ENCODE measurements around the gene CACNA1D.

Gene CACNA1D

GRCh38 chr3:53739966-53740365, 245.6 kb downstream of the CACNA1D start:
- 85% methylated on average over 4 of the region's 4 CpGs for WGBS
- H3K79me1 ChIP-seq (replicated peaks; ENCODE audit: low read length, poor library complexity, severe bottlenecking), result no peaks in the 10 kb centered on the region
- no peak overlapping the region for H2BK5ac ChIP-seq (ENCODE audit: low read depth, low read length, poor library complexity, severe bottlenecking)
- H3K4me1 ChIP-seq (ENCODE audit: control insufficient read depth, insufficient read depth, low read depth, low read length), result peaks cover 3% of the 10 kb centered on the region
- no peak overlapping the region for H3K4me2 ChIP-seq (ENCODE audit: low read length, poor library complexity, severe bottlenecking)
- H2BK12ac ChIP-seq (ENCODE audit: low read length in 2 of 2), result no peak overlapping the region
- H3K9ac ChIP-seq (ENCODE audit: low read length), result no peak overlapping the region
- H3K18ac ChIP-seq (ENCODE audit: low read depth in 1 of 2, low read length in 2 of 2), result no peak overlapping the region
- H3K4ac ChIP-seq (ENCODE audit: low read depth in 1 of 2, low read length in 2 of 2), result no peak overlapping the region
- no peak overlapping the region for H4K8ac ChIP-seq (ENCODE audit: low read length)
- H3K4me3 ChIP-seq (ENCODE audit: insufficient read depth in 1 of 2, low read depth in 1 of 2, low read length in 2 of 2), result no peak overlapping the region
- H3K36me3 ChIP-seq (ENCODE audit: control insufficient read depth in 1 of 2, insufficient read depth in 2 of 2, low read depth in 1 of 2, low read length in 2 of 2), result no peaks in the 10 kb centered on the region
- no peak overlapping the region for H2BK120ac ChIP-seq (ENCODE audit: low read depth, low read length)
- no peak overlapping the region for H2BK15ac ChIP-seq (ENCODE audit: low read depth, poor library complexity, severe bottlenecking)
- H3K27ac ChIP-seq (ENCODE audit: low read length, poor library complexity, severe bottlenecking), result no peak overlapping the region
- no peaks in the 10 kb centered on the region for H3K9me3 ChIP-seq (ENCODE audit: control insufficient read depth, low read length)
- H2AK5ac ChIP-seq (ENCODE audit: low read length, severe bottlenecking), result no peak overlapping the region
- H3K27me3 ChIP-seq (ENCODE audit: control insufficient read depth in 1 of 2, insufficient read depth in 1 of 2, low read length in 2 of 2), result peaks cover 17 to 29% of the 10 kb centered on the region in 2 experiments
- no peak overlapping the region for H2AFZ ChIP-seq (ENCODE audit: low read depth, low read length)
- H4K91ac ChIP-seq (ENCODE audit: low read length), result no peak overlapping the region
- H3K23ac ChIP-seq (ENCODE audit: low read length in 2 of 2), result no peak overlapping the region
- DNase-seq, result no peak
- no peak overlapping the region for H3K14ac ChIP-seq (ENCODE audit: low read length in 2 of 2)

GRCh38 chr3:53740956-53741355, 246.5 kb downstream of the CACNA1D start:
- no peak overlapping the region for H2AFZ ChIP-seq (ENCODE audit: low read depth, low read length)
- no peak overlapping the region for H2BK5ac ChIP-seq (ENCODE audit: low read depth, low read length, poor library complexity, severe bottlenecking)
- no peaks in the 10 kb centered on the region for H3K36me3 ChIP-seq (ENCODE audit: control insufficient read depth in 1 of 2, insufficient read depth in 2 of 2, low read depth in 1 of 2, low read length in 2 of 2)
- no peak overlapping the region for H3K14ac ChIP-seq (ENCODE audit: low read length in 2 of 2)
- DNase-seq, result no peak
- no peak overlapping the region for H2BK15ac ChIP-seq (ENCODE audit: low read depth, poor library complexity, severe bottlenecking)
- H3K27me3 ChIP-seq (ENCODE audit: control insufficient read depth in 1 of 2, insufficient read depth in 1 of 2, low read length in 2 of 2), result peaks cover 11 to 24% of the 10 kb centered on the region in 2 experiments
- H3K9me3 ChIP-seq (ENCODE audit: control insufficient read depth, low read length), result no peaks in the 10 kb centered on the region
- H3K27ac ChIP-seq (ENCODE audit: low read length, poor library complexity, severe bottlenecking), result no peak overlapping the region
- no peaks in the 10 kb centered on the region for H3K79me1 ChIP-seq (replicated peaks; ENCODE audit: low read length, poor library complexity, severe bottlenecking)
- no peak overlapping the region for H3K4ac ChIP-seq (ENCODE audit: low read depth in 1 of 2, low read length in 2 of 2)
- no peak overlapping the region for H3K9ac ChIP-seq (ENCODE audit: low read length)
- H3K18ac ChIP-seq (ENCODE audit: low read depth in 1 of 2, low read length in 2 of 2), result no peak overlapping the region
- H2AK5ac ChIP-seq (ENCODE audit: low read length, severe bottlenecking), result no peak overlapping the region
- no peak overlapping the region for H3K23ac ChIP-seq (ENCODE audit: low read length in 2 of 2)
- H3K4me3 ChIP-seq (ENCODE audit: insufficient read depth in 1 of 2, low read depth in 1 of 2, low read length in 2 of 2), result no peak overlapping the region
- WGBS, result 76% methylated on average over 4 of the region's 4 CpGs
- H2BK12ac ChIP-seq (ENCODE audit: low read length in 2 of 2), result no peak overlapping the region
- peaks cover 3% of the 10 kb centered on the region for H3K4me1 ChIP-seq (ENCODE audit: control insufficient read depth, insufficient read depth, low read depth, low read length)
- H4K91ac ChIP-seq (ENCODE audit: low read length), result peak overlapping the region; percentile 47
- H4K8ac ChIP-seq (ENCODE audit: low read length), result no peak overlapping the region
- H2BK120ac ChIP-seq (ENCODE audit: low read depth, low read length), result no peak overlapping the region
- H3K4me2 ChIP-seq (ENCODE audit: low read length, poor library complexity, severe bottlenecking), result peak overlapping the region; percentile 32

- H2AFZ ChIP-seq (ENCODE audit: low read depth, low read length), result no peak overlapping the region
- H4K91ac ChIP-seq (ENCODE audit: low read length), result no peak overlapping the region
- H3K23ac ChIP-seq (ENCODE audit: low read length in 2 of 2), result no peak overlapping the region
- 37% methylated on average over 8 of the region's 8 CpGs for WGBS
- H3K9me3 ChIP-seq (ENCODE audit: control insufficient read depth, low read length), result peaks cover 2% of the 10 kb centered on the region
- H3K14ac ChIP-seq (ENCODE audit: low read length in 2 of 2), result no peak overlapping the region
- H3K4ac ChIP-seq (ENCODE audit: low read depth in 1 of 2, low read length in 2 of 2), result no peak overlapping the region
- no peaks in the 10 kb centered on the region for H3K79me1 ChIP-seq (replicated peaks; ENCODE audit: low read length, poor library complexity, severe bottlenecking)
- no peak overlapping the region for H3K18ac ChIP-seq (ENCODE audit: low read depth in 1 of 2, low read length in 2 of 2)
- no peak overlapping the region for H3K27ac ChIP-seq (ENCODE audit: low read length, poor library complexity, severe bottlenecking)
- H2BK5ac ChIP-seq (ENCODE audit: low read depth, low read length, poor library complexity, severe bottlenecking), result no peak overlapping the region
- peaks cover 24 to 26% of the 10 kb centered on the region in 2 experiments for H3K27me3 ChIP-seq (ENCODE audit: control insufficient read depth in 1 of 2, insufficient read depth in 1 of 2, low read length in 2 of 2)
- H3K36me3 ChIP-seq (ENCODE audit: control insufficient read depth in 1 of 2, insufficient read depth in 2 of 2, low read depth in 1 of 2, low read length in 2 of 2), result no peaks in the 10 kb centered on the region
- no peak overlapping the region for H2BK120ac ChIP-seq (ENCODE audit: low read depth, low read length)
- H2AK5ac ChIP-seq (ENCODE audit: low read length, severe bottlenecking), result no peak overlapping the region
- H2BK12ac ChIP-seq (ENCODE audit: low read length in 2 of 2), result no peak overlapping the region
- no peak overlapping the region for H3K4me3 ChIP-seq (ENCODE audit: insufficient read depth in 1 of 2, low read depth in 1 of 2, low read length in 2 of 2)
- DNase-seq, result no peak
- no peak overlapping the region for H3K9ac ChIP-seq (ENCODE audit: low read length)
- no peak overlapping the region for H2BK15ac ChIP-seq (ENCODE audit: low read depth, poor library complexity, severe bottlenecking)
- H3K4me1 ChIP-seq (ENCODE audit: control insufficient read depth, insufficient read depth, low read depth, low read length), result peaks cover 3% of the 10 kb centered on the region
- no peak overlapping the region for H3K4me2 ChIP-seq (ENCODE audit: low read length, poor library complexity, severe bottlenecking)
- no peak overlapping the region for H4K8ac ChIP-seq (ENCODE audit: low read length)
These were observed 249.9 kb downstream of the CACNA1D start for GRCh38 chr3:53744351-53744750.

GRCh38 chr3:53747559-53747958, 253.1 kb downstream of the CACNA1D start:
- no peak overlapping the region for H2AFZ ChIP-seq (ENCODE audit: low read depth, low read length)
- H3K4me2 ChIP-seq (ENCODE audit: low read length, poor library complexity, severe bottlenecking), result no peak overlapping the region
- WGBS, result 93% methylated on average over 4 of the region's 4 CpGs
- H2BK15ac ChIP-seq (ENCODE audit: low read depth, poor library complexity, severe bottlenecking), result no peak overlapping the region
- H3K27ac ChIP-seq (ENCODE audit: low read length, poor library complexity, severe bottlenecking), result no peak overlapping the region
- no peaks in the 10 kb centered on the region for H3K4me1 ChIP-seq (ENCODE audit: control insufficient read depth, insufficient read depth, low read depth, low read length)
- H3K14ac ChIP-seq (ENCODE audit: low read length in 2 of 2), result no peak overlapping the region
- no peak overlapping the region for H2BK120ac ChIP-seq (ENCODE audit: low read depth, low read length)
- H3K23ac ChIP-seq (ENCODE audit: low read length in 2 of 2), result no peak overlapping the region
- H2BK12ac ChIP-seq (ENCODE audit: low read length in 2 of 2), result no peak overlapping the region
- H3K79me1 ChIP-seq (replicated peaks; ENCODE audit: low read length, poor library complexity, severe bottlenecking), result no peaks in the 10 kb centered on the region
- H3K27me3 ChIP-seq (ENCODE audit: control insufficient read depth in 1 of 2, insufficient read depth in 1 of 2, low read length in 2 of 2), result peaks cover 15 to 36% of the 10 kb centered on the region in 2 experiments
- H3K4me3 ChIP-seq (ENCODE audit: insufficient read depth in 1 of 2, low read depth in 1 of 2, low read length in 2 of 2), result no peak overlapping the region
- no peaks in the 10 kb centered on the region for H3K36me3 ChIP-seq (ENCODE audit: control insufficient read depth in 1 of 2, insufficient read depth in 2 of 2, low read depth in 1 of 2, low read length in 2 of 2)
- no peak overlapping the region for H3K9ac ChIP-seq (ENCODE audit: low read length)
- no peak overlapping the region for H4K8ac ChIP-seq (ENCODE audit: low read length)
- H4K91ac ChIP-seq (ENCODE audit: low read length), result no peak overlapping the region
- no peak for DNase-seq
- H3K4ac ChIP-seq (ENCODE audit: low read depth in 1 of 2, low read length in 2 of 2), result no peak overlapping the region
- peaks cover 2% of the 10 kb centered on the region for H3K9me3 ChIP-seq (ENCODE audit: control insufficient read depth, low read length)
- no peak overlapping the region for H3K18ac ChIP-seq (ENCODE audit: low read depth in 1 of 2, low read length in 2 of 2)
- no peak overlapping the region for H2AK5ac ChIP-seq (ENCODE audit: low read length, severe bottlenecking)
- no peak overlapping the region for H2BK5ac ChIP-seq (ENCODE audit: low read depth, low read length, poor library complexity, severe bottlenecking)

Measured in mesenchymal stem cell (in vitro differentiated cells and primary cell).